Progenitor cell of endocrine pancreas (in vitro differentiated cells): Measurements from ENCODE around the gene ADAM12. TPM values are rescaled to one million over a fixed set of nuclear protein-coding genes. Genes with fewer than 3 reads are reported as not detected.

Experiments
- DNase-seq: peaks from one replicate; pipeline ENCODE4 v3.0.0; 2021; ENCODE audit warnings: low spot score; ENCODE audit not compliant: unreplicated experiment
- H3K27ac Mint-ChIP-seq: 2 replicates; pipeline ENCODE4 v1.8.0; 2021; ENCODE audit warnings: mild to moderate bottlenecking, moderate library complexity, mixed read lengths
- H3K27me3 Mint-ChIP-seq: 2 replicates; pipeline ENCODE4 v1.8.0; 2021; ENCODE audit warnings: mixed read lengths
- H3K36me3 Mint-ChIP-seq: 2 replicates; pipeline ENCODE4 v1.8.0; 2022; ENCODE audit warnings: mixed read lengths; ENCODE audit not compliant: insufficient read depth
- H3K4me1 Mint-ChIP-seq: 2 replicates; pipeline ENCODE4 v1.8.0; 2021; ENCODE audit warnings: low read depth, mixed read lengths
- H3K4me3 Mint-ChIP-seq: 2 replicates; pipeline ENCODE4 v1.8.0; 2021; ENCODE audit warnings: low read depth, mild to moderate bottlenecking, moderate library complexity, mixed read lengths
- H3K9me3 Mint-ChIP-seq: 2 replicates; pipeline ENCODE4 v1.8.0; 2021; ENCODE audit warnings: low read depth, mixed read lengths
- total RNA-seq: library from RNA; stranded (reverse); gene quantifications from 2 replicates; pipeline ENCODE4 v1.2.1, GENCODE V29; 2021
- TF ChIP-seq, protein P1 (sequence below): fragments of 200-600 bp; sonication (generic); IDR thresholded peaks from one replicate; pipeline ENCODE4 v1.5.0; 2021; ENCODE audit warnings: antibody characterized with exemption, mild to moderate bottlenecking; ENCODE audit not compliant: unreplicated experiment

ADAM12 gene
- total RNA-seq, 1 donor from 2014 or later, result 1.8 TPM

DNA sequence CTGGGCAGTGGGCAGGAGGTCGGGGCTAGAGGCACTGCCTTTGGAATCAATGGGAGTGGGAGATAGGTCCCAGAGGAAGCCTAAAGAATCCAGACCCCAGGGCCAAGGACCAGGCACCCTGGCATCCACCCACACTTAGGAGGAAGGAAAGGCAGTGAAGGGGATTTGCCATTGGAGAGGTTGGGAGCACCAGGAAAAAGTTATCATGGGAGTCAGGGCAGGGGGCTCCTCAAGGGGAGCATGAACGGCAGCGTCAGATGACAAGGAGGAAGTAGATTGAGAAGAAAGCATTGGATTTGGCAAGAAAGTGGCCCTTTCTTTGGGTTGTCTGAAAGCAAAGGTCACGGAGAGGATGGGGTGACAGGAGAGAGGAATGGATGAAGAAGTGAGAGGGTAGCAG lies 142.8 kb downstream of the ADAM12 start:
- peaks cover 16% of the 10 kb centered on the region for H3K27me3 Mint-ChIP-seq
- no peaks in the 10 kb centered on the region for H3K9me3 Mint-ChIP-seq
- no peak for DNase-seq
- H3K4me1 Mint-ChIP-seq, result peaks cover 15% of the 10 kb centered on the region
- H3K27ac Mint-ChIP-seq, result no peak overlapping the region
- no peak overlapping the region for H3K4me3 Mint-ChIP-seq
- H3K36me3 Mint-ChIP-seq, result no peaks in the 10 kb centered on the region
- TF ChIP-seq, protein P1, sequence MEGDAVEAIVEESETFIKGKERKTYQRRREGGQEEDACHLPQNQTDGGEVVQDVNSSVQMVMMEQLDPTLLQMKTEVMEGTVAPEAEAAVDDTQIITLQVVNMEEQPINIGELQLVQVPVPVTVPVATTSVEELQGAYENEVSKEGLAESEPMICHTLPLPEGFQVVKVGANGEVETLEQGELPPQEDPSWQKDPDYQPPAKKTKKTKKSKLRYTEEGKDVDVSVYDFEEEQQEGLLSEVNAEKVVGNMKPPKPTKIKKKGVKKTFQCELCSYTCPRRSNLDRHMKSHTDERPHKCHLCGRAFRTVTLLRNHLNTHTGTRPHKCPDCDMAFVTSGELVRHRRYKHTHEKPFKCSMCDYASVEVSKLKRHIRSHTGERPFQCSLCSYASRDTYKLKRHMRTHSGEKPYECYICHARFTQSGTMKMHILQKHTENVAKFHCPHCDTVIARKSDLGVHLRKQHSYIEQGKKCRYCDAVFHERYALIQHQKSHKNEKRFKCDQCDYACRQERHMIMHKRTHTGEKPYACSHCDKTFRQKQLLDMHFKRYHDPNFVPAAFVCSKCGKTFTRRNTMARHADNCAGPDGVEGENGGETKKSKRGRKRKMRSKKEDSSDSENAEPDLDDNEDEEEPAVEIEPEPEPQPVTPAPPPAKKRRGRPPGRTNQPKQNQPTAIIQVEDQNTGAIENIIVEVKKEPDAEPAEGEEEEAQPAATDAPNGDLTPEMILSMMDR, result no peak

DNA sequence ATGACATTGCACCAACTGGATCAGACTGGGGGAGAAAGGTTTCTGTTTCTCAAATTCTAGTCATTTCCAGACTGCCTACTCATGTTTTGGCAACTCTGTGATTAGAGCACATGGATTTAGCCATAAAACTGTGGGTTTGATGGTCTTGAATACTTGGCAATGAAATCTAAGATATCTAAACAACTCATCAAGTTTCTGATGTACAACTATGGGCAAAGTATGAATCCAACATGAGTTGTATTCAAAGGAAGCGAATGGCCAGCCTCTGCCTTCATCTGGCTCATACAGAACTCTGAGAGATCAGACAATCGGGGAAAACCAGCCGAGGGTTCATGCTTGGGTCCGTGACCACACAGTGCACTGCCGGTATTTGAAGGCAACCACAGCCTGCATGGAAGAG lies 144.3 kb downstream of the ADAM12 start:
- TF ChIP-seq, protein P1, result no peak
- no peak overlapping the region for H3K4me3 Mint-ChIP-seq

GRCh38 chr10:126243306-126243705 lies 145.0 kb downstream of the ADAM12 start:
- H3K27ac Mint-ChIP-seq, result no peak overlapping the region
- H3K9me3 Mint-ChIP-seq, result no peaks in the 10 kb centered on the region
- peaks cover 18% of the 10 kb centered on the region for H3K27me3 Mint-ChIP-seq
- no peaks in the 10 kb centered on the region for H3K36me3 Mint-ChIP-seq
- no peak overlapping the region for H3K4me3 Mint-ChIP-seq
- TF ChIP-seq, protein P1, result no peak
- peaks cover 11% of the 10 kb centered on the region for H3K4me1 Mint-ChIP-seq
- DNase-seq, result no peak

More for the DNA sequence above, 144.3 kb downstream of the ADAM12 start:
- peaks cover 16% of the 10 kb centered on the region for H3K27me3 Mint-ChIP-seq
- no peaks in the 10 kb centered on the region for H3K9me3 Mint-ChIP-seq
- DNase-seq, result no peak
- no peaks in the 10 kb centered on the region for H3K36me3 Mint-ChIP-seq
- H3K4me1 Mint-ChIP-seq, result peaks cover 11% of the 10 kb centered on the region
- no peak overlapping the region for H3K27ac Mint-ChIP-seq

DNA sequence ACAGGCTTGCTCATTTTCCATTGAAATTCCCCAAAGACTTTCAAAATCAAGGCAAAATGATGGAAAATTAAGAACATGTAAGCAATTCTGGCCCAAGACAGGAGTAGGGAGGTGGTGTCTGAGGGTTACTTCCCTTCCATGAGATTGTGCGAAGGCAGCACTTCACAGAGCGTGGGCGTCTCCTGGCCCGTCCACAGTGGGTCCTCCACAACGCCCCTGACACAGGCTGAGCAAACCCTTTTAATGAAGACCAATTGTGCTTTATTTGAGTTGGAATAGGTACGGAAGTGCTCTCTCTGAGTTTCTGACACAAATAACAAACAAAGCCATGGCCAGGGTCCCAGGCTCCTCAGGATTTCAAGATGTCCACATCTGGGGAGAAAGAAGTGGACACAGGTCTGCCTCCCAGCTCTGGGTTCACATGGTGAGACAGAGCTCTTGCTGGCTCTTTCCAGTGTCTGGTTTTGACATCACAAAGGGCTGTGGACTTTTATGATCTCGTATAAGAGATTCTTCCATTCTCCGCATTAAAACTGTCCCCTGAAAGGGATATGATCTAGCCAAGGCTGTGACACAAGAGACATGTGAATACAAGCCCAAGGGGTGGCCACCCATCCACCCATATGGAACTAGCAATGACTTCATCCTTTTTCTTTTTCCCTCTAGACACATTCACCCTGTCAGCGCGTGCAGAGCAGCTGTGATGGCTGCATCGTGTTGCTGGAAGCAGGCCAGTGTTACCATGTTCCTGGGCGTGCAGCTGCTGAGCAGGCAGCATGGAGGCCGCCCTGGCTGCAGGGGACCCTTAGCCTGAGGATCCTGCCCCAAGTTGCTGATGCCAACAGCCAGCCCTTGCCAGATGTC lies 145.6 kb downstream of the ADAM12 start:
- H3K9me3 Mint-ChIP-seq, result no peaks in the 10 kb centered on the region
- TF ChIP-seq, protein P1, result no peak
- H3K4me3 Mint-ChIP-seq, result no peak overlapping the region
- no peak for DNase-seq
- H3K36me3 Mint-ChIP-seq, result no peaks in the 10 kb centered on the region
- peaks cover 11% of the 10 kb centered on the region for H3K4me1 Mint-ChIP-seq
- H3K27me3 Mint-ChIP-seq, result peaks cover 18% of the 10 kb centered on the region
- no peak overlapping the region for H3K27ac Mint-ChIP-seq

DNA sequence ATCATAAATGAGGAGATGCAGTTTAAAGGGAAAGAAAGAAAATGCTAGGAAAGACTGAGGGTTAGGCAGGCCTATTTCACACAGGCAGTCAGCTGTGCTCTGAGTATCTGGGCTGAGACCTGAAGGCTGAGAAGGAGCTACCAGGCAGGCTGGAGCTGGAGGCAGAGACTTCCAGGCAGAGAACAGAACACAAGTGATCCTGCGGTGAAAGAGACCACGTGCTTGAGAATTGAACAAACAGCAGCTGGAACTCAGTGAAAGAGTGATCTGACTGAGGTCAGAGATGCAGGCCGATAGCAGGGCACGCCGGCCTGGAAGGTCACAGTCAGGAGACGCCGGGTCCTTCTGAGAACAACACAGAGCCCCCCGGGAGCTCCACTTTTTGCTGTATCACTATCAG lies 147.8 kb downstream of the ADAM12 start:
- H3K27ac Mint-ChIP-seq, result no peak overlapping the region
- no peak overlapping the region for H3K4me3 Mint-ChIP-seq
- H3K27me3 Mint-ChIP-seq, result peaks cover 22% of the 10 kb centered on the region
- DNase-seq, result no peak
- H3K9me3 Mint-ChIP-seq, result no peaks in the 10 kb centered on the region
- no peaks in the 10 kb centered on the region for H3K36me3 Mint-ChIP-seq
- TF ChIP-seq, protein P1, result no peak
- H3K4me1 Mint-ChIP-seq, result peaks cover 9% of the 10 kb centered on the region
